ENCODE measurements around the gene MKS1.

GRCh38 chr17:58265271-58265670 is 46.2 kb upstream of the MKS1 start:
- TF ChIP-seq, protein P1, sequence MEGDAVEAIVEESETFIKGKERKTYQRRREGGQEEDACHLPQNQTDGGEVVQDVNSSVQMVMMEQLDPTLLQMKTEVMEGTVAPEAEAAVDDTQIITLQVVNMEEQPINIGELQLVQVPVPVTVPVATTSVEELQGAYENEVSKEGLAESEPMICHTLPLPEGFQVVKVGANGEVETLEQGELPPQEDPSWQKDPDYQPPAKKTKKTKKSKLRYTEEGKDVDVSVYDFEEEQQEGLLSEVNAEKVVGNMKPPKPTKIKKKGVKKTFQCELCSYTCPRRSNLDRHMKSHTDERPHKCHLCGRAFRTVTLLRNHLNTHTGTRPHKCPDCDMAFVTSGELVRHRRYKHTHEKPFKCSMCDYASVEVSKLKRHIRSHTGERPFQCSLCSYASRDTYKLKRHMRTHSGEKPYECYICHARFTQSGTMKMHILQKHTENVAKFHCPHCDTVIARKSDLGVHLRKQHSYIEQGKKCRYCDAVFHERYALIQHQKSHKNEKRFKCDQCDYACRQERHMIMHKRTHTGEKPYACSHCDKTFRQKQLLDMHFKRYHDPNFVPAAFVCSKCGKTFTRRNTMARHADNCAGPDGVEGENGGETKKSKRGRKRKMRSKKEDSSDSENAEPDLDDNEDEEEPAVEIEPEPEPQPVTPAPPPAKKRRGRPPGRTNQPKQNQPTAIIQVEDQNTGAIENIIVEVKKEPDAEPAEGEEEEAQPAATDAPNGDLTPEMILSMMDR (IDR thresholded peaks at IDR 0.05), result no peak
- no peak for TF ChIP-seq POLR2AphosphoS5 (IDR thresholded peaks at IDR 0.05)

Measured in prostate gland (tissue), 2 donors.